GM06990 (cell line): ENCODE measurements around the gene MINDY4.

Source experiments
- DNase-seq: peaks from one replicate; pipeline ENCODE4 v3.0.0-alpha.2; 2011; ENCODE audit not compliant: insufficient read length; ENCODE audit errors: extremely low read depth
- H3K27me3 ChIP-seq: replicated peaks from 2 replicates; pipeline ENCODE4 v1.6.0; 2011; ENCODE audit warnings: low read length; ENCODE audit not compliant: control insufficient read depth, insufficient read depth
- H3K36me3 ChIP-seq: 2 replicates; pipeline ENCODE4 v1.5.1; 2011; ENCODE audit warnings: low read length; ENCODE audit not compliant: control insufficient read depth, insufficient read depth
- H3K4me3 ChIP-seq: replicated peaks from 2 replicates; pipeline ENCODE4 v1.5.1; 2011; ENCODE audit warnings: low read depth, mild to moderate bottlenecking, control low read depth, low read length
- CTCF ChIP-seq: IDR thresholded peaks from 2 replicates; pipeline ENCODE4 v1.5.1; 2011; ENCODE audit warnings: low read length, control low read depth, mild to moderate bottlenecking, inconsistent platforms; ENCODE audit not compliant: insufficient read depth, poor library complexity, severe bottlenecking

Gene MINDY4

GRCh38 chr7:30874656-30875302 lies 103.6 kb downstream of the MINDY4 start:
- TF ChIP-seq CTCF: no peak
- DNase-seq: no peak
- Histone ChIP-seq H3K36me3 (no peaks in the 10 kb centered on the region), H3K27me3 (no peaks in the 10 kb centered on the region), H3K4me3 (no peak overlapping the region)

- TF ChIP-seq CTCF: no peak
- DNase-seq: no peak
- Histone ChIP-seq H3K4me3 (no peak overlapping the region), H3K36me3 (no peaks in the 10 kb centered on the region), H3K27me3 (no peaks in the 10 kb centered on the region)
Observed at GRCh38 chr7:30877015-30877769, 106.0 kb downstream of the MINDY4 start.

GRCh38 chr7:30877993-30878392 lies 106.8 kb downstream of the MINDY4 start:
- Histone ChIP-seq H3K4me3 (no peak overlapping the region), H3K27me3 (no peaks in the 10 kb centered on the region), H3K36me3 (no peaks in the 10 kb centered on the region)
- DNase-seq: no peak
- no peak for TF ChIP-seq CTCF

GRCh38 chr7:30879139-30880124 lies 108.2 kb downstream of the MINDY4 start:
- H3K36me3 ChIP-seq: no peaks in the 10 kb centered on the region
- no peaks in the 10 kb centered on the region for H3K27me3 ChIP-seq
- no peak for TF ChIP-seq CTCF
- DNase-seq: no peak
- H3K4me3 ChIP-seq: no peak overlapping the region

GRCh38 chr7:30880125-30880720 lies 109.0 kb downstream of the MINDY4 start:
- no peaks in the 10 kb centered on the region for H3K27me3 ChIP-seq
- TF ChIP-seq CTCF: no peak
- no peaks in the 10 kb centered on the region for H3K36me3 ChIP-seq
- no peak overlapping the region for H3K4me3 ChIP-seq
- no peak for DNase-seq
